ENCODE measurements around the gene MGLL. TPM values are rescaled to one million over a fixed set of nuclear protein-coding genes. Genes with fewer than 3 reads are reported as not detected.

The MGLL gene
- total and polyA plus RNA-seq, 4 donors: 9.4 to 277 (median 74.2) TPM

GRCh38 chr3:127808197-127808596 is 14.1 kb downstream of the MGLL start:
- Histone ChIP-seq H3K4me3 (ENCODE audit: low read depth in 1 of 3, low read length in 3 of 3) (no peak overlapping the region), H3K4me1 (ENCODE audit: control insufficient read depth in 4 of 4, insufficient read depth in 4 of 4, low read length in 3 of 4) (peaks cover 0 to 4% (median 2%) of the 10 kb centered on the region in 4 donors), H3K27me3 (ENCODE audit: control insufficient read depth in 4 of 4, insufficient read depth in 4 of 4, low read length in 3 of 4) (no peaks in the 10 kb centered on the region), H3K36me3 (ENCODE audit: control insufficient read depth in 4 of 4, insufficient read depth in 3 of 4, low read depth in 1 of 4, low read length in 3 of 4) (peaks cover 4 to 55% (median 41%) of the 10 kb centered on the region in 4 donors), H3K27ac (ENCODE audit: low read depth in 1 of 2, low read length in 2 of 2) (no peak overlapping the region), H3K9me3 (ENCODE audit: control insufficient read depth in 4 of 4, low read length in 3 of 4) (no peaks in the 10 kb centered on the region), H3K9ac (ENCODE audit: low read depth in 1 of 2, low read length in 2 of 2) (no peak overlapping the region)
- no peak for DNase-seq (ENCODE audit: low spot score)
- no peak for TF ChIP-seq ZBTB33 (IDR thresholded peaks at IDR 0.05)
- TF ChIP-seq FOXA2 (IDR thresholded peaks at IDR 0.05): no peak
- TF ChIP-seq NR2F2 (IDR thresholded peaks at IDR 0.05): no peak
- no peak for TF ChIP-seq YY1 (IDR thresholded peaks at IDR 0.05)
- TF ChIP-seq MAX (IDR thresholded peaks at IDR 0.05): no peak
- TF ChIP-seq TAF1 (conservative IDR thresholded peaks at IDR 0.05): no peak
- TF ChIP-seq EGR1 (IDR thresholded peaks at IDR 0.05; ENCODE audit: low read depth in 2 of 2): no peak
- no peak for TF ChIP-seq HNF4G (IDR thresholded peaks at IDR 0.05)
- TF ChIP-seq REST (IDR thresholded peaks at IDR 0.05): no peak
- TF ChIP-seq RXRA (IDR thresholded peaks at IDR 0.05): no peak
- no peak for TF ChIP-seq ATF3 (IDR thresholded peaks at IDR 0.05)
- no peak for TF ChIP-seq JUND (IDR thresholded peaks at IDR 0.05)
- no peak for TF ChIP-seq SP1 (IDR thresholded peaks at IDR 0.05)
- no peak for TF ChIP-seq RAD21 (IDR thresholded peaks at IDR 0.05)
- no peak for TF ChIP-seq CTCF (IDR thresholded peaks at IDR 0.05; ENCODE audit: low read depth, low read length, missing input control)
- TF ChIP-seq GABPA (IDR thresholded peaks at IDR 0.05 in 1 of 2, conservative IDR thresholded peaks at IDR 0.05 in 1 of 2): no peak
- no peak for TF ChIP-seq HNF4A (conservative IDR thresholded peaks at IDR 0.05)
- TF ChIP-seq FOXA1 (IDR thresholded peaks at IDR 0.05): no peak
